NCI-H2081 treated with DMSO at 0.1 percent for 48 hours (cell line): ENCODE data around the gene SLAMF1.
"Not testable (repeated sequence)": the region's sequence is repeated elsewhere in the genome, so short reads cannot be mapped to it uniquely, and the experiment has no call there.

Experiments used
- DNase-seq: peaks from one replicate; lab custom pipeline; 2025; lab: John Stamatoyannopoulos, UW

The SLAMF1 gene, protein sequence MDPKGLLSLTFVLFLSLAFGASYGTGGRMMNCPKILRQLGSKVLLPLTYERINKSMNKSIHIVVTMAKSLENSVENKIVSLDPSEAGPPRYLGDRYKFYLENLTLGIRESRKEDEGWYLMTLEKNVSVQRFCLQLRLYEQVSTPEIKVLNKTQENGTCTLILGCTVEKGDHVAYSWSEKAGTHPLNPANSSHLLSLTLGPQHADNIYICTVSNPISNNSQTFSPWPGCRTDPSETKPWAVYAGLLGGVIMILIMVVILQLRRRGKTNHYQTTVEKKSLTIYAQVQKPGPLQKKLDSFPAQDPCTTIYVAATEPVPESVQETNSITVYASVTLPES

GRCh38 chr1:160646711-160647328, at the start of gene SLAMF1:
Gene SLAMF1, minus strand, starts transcription at chr1:160647044. Its CDS starts 99 bp downstream, at chr1:160646945.
- DNase-seq, result no peak

DNA sequence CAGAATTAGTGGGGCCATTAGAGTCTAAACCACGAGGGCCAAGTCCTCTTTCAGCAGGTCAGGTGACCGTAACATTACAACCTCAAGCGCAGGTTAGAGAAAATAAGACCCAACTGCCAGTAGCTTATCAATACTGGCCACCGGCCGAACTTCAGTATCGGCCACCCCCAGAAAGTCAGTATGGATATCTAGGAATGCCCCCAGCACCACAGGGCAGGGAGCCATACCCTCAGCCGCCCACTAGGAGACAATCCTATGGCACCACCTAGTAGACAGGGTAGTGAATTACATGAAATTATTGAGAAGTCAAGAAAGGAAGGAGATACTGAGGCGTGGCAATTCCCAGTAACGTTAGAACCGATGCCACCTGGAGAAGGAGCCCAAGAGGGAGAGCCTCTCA, 45.5 kb upstream of the SLAMF1 start:
- not testable (repeated sequence) for DNase-seq

DNA sequence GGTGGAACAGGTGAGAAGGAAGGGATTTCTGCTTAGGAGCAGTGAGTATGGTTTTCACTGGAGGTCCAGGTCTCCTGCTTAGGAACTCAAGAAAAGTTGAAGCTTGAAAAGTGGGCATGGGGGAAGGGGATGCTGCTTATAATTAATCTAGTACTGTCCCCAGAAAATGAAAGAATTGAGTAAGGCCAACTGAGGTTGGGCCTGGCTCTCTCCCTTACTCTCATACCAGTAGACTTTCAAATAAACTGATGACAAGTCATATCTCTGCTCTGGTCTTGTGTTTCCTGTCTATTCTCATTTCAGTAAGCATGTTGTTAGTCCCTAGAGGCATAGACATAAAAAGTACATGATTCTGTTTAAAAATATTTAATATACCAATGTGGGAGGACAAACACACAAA, 38.4 kb upstream of the SLAMF1 start:
- DNase-seq, result no peak

GRCh38 chr1:160682983-160683865, 36.4 kb upstream of the SLAMF1 start:
- no peak for DNase-seq

DNA sequence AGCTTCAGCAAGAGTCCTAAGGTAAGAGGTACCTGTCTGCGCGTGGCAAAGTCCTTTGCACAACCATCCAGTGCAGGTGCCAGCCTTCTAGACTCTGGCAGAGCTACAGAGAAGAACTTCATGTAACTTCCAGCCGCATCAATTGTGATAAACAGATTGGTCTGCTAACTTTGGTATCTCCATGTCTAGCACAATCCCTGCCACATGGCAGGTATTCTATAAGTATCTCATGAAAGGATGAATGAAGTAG, 35.0 kb upstream of the SLAMF1 start:
- DNase-seq, result no peak

GRCh38 chr1:160681066-160681890, 34.4 kb upstream of the SLAMF1 start:
- no peak for DNase-seq

DNA sequence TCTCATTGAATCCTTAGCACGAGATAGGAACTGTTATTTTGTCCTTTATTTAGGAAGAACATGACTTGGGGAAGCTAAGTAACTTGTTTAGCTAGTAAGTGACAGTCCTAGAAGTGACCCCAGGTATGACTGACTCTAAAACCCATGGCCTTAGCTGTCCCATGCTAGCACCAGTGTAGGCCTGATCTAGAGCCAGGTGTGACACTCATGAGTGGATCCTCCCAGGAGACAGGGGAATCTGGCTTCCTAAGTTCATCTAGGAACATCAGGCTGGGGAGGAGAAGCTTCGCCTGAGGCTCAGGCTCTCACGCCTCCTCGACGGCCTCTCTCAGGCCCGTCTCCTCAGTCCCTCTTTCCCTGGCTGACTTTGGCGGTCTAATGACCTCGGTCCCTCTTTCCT, 33.6 kb upstream of the SLAMF1 start:
- DNase-seq, result no peak

GRCh38 chr1:160679893-160680292, 33.0 kb upstream of the SLAMF1 start:
- no peak for DNase-seq

- DNase-seq, result no peak
Observed at GRCh38 chr1:160676869-160677597, 30.2 kb upstream of the SLAMF1 start.

DNA sequence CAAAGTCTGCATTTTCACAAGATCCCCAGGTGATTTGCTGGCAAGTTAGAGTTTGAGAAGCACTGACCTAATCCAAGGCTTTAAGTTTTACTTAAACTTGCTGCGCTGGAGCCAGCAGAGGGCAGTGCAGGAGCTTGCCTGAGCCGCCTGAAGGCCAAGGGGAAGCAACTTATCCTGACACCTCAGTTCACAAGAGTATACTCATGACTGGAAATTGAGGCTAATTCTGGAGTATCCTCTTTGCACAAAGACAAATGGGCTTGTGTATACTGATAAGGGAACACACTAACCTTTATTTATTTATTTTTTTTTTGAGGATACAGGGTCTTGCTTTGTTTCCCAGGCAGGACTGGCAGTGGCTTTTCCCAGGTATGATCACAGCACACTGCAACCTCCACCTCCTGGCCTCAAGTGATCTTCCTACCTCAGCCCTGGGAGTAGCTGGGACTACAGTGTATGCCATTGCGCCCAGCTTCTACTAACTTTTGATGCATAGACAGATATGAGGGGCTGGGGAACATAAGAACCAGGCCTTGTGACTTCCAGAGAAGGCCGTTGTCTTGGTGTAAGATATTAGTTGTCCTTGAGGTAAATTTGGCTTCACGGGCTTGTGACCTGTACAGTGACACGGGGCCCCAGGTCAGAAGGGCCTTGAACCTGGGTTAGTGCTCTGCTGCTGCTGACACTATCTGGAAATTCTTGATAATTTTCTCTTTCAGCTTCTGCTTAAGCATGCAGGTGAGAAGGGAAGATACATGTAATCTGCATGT, 29.0 kb upstream of the SLAMF1 start:
- DNase-seq, result no peak

GRCh38 chr1:160674415-160674814, 27.6 kb upstream of the SLAMF1 start:
- no peak for DNase-seq

DNA sequence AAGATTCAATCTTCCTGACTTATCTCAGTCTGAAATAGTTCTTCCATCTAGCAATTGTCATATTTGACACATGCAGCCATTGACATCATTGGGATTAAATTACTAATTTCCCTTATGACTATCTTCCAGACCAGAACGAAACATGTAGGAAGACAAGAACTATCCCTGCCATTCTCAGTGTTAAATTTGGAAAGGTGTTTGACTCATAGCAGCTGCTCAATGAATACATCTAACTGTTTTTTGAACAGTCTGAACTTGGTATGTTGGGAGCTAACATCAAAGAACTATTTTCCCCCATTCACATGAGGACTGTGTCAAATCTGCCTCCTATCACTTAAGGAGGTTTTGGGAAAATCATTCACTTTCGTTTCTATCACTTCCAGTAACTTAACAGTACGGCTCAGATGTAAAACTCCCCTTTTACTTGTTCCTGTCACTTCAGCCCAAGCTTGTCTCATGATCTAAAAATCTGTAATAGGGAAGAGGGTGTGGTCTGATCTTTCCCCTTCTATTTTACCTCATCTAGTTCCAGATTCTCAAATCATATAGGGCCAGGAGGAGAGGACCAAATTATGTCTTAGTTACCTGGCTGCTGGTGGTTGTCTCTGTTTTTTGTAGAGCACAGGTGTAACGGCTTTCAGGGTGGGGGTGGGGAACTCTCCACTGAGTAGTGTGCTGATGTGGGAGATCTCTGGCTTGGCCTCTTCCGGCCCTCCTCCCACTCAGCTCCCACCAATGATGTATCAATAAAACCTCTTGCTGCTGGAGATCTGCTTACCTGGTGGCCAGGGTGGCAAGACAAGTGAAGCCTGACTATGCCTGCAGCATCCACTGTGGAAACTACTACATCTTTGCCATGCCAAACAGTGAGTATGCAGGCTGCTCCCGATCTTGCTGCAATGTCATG, 26.2 kb upstream of the SLAMF1 start:
- no peak for DNase-seq

DNA sequence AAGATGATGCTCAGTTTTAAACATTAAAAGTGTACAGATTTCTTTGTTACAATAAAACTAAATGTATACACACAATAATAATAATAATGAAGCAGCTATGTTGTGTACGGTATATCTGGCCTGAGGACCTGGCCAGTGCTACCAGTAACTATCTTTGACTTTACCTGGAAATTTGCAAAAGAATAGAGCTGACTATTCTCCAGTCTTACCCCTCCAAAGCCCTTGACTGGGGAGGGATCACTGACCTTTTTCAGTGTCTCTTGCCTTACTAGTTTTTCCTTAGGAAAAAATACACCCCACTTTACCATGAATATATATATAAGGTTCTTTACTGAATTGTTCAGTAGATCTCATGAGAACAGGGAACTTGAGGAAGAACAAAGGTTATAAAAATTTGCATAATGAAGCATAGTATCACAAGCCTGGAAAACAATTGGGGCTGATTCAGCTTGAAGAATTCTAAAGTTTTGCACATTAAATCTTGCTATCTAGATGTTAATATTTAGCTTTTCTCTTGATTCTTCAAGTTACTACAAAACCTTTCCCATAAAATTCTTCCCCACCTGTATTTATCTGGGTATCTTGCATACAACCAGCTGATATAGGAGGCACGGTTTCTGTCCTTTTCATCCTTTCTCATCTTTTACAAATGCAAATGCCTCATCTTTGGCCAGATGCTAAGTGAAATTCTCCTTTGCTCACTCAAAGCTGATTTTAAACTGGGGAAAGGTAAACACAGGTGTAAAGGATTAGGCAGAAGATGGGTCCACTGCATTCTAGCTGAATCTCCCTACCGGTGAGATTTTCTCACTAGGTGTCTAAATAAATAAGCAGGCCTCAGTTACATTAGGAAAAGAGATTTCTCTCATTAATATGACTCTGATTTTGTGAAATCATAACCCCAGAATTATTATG, 25.0 kb upstream of the SLAMF1 start:
- no peak for DNase-seq

DNA sequence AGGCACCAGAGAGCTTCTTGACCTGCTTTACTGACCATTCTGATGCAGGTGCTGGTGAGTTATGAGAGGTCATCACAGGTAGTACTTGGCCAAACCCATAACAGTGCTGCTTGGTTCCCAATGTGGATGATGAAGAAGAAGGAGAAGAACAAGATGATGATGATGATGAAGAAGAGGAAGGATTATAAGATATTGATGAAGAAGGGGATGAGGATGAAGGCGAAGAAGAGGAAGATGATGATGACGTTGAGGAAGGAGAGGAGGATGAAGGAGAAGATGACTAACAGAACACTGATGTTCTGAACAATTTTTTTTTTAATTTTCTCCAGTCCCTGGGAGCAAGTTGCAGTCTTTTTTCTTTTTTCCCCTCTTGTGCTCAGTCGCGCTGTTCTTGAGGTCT, 23.9 kb upstream of the SLAMF1 start:
- no peak for DNase-seq

DNA sequence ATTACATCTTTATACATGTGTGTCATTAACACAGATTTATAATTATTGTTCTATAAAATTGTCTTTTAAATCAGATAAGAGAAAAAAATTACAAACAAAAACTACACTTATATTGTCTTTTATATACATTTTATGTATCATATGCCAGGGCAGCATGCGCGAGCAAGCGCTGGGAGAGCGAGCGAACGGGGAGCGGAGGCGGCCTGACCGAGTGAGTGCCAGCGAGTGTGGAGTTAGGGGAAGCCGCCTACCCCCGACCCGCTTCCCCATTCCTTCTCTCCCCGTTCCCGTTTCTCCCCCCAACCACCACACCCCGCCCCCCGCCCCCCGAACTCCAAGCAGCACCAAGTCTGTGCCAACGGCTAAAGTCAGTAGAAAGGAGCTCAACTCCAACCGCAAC, 23.0 kb upstream of the SLAMF1 start:
- DNase-seq, result no peak

DNA sequence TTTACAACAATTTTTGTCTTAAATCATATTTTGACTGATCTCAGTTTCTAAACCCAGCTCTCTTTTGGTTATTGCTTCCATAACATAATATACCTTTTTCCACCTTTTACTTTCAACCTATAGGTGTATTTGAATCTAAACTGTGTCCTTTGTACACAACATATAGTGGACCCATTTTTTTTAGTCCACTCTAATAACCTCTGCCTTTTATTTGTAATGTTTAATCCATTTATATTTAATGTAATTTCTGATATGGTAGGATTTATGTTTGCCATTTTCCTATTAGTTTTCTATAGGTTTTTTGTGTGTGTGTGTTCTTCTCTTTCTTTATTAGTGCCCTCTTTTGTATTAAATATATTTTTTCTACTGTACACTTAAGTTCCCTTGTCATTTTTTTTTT, 22.4 kb upstream of the SLAMF1 start:
- no peak for DNase-seq

DNA sequence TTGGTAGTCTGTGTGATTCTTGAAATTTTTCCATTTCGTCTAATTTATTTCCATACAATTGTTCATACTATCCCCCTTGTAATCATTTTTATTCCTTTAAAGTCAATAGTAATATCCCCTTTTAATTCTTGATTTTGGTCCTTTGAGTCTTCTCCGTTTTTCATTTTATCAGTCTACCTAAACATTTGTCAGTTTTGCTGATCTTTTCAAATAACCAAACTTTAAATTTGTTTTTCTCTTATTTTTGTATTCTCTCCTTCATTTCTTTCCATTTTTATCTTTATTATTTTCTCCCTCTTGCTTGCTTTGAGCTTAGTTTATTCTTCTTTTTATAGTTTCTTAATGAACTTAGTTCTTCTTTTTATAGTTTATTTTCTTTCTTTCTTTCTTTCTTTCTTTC, 21.1 kb upstream of the SLAMF1 start:
- no peak for DNase-seq

DNA sequence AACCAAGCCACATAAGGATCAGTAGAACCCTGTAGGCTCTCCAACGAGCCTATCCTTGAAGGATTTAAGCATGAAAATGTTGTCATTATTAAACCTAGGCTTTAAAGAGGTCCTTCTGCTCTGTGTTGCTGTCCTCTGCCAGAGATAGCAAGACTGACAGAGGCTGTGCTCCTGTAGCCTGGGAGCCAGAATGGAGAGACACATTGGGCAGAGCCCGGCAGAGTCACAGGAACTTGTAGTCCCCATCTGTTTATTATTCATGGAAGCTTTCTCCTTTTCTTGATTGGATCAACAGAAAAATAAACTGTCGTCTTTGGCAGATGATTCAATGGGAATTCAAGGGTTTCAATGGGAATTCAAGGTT, 19.2 kb upstream of the SLAMF1 start:
- no peak for DNase-seq
